ENCODE measurements around the gene RPS15. TPM values are rescaled to one million over a fixed set of nuclear protein-coding genes. Genes with fewer than 3 reads are reported as not detected.
"Not testable (repeated sequence)": the region's sequence is repeated elsewhere in the genome, so short reads cannot be mapped to it uniquely, and the experiment has no call there.

The RPS15 gene
- total RNA-seq, 1 donor from 2014 or later, result 1,918 TPM

DNA sequence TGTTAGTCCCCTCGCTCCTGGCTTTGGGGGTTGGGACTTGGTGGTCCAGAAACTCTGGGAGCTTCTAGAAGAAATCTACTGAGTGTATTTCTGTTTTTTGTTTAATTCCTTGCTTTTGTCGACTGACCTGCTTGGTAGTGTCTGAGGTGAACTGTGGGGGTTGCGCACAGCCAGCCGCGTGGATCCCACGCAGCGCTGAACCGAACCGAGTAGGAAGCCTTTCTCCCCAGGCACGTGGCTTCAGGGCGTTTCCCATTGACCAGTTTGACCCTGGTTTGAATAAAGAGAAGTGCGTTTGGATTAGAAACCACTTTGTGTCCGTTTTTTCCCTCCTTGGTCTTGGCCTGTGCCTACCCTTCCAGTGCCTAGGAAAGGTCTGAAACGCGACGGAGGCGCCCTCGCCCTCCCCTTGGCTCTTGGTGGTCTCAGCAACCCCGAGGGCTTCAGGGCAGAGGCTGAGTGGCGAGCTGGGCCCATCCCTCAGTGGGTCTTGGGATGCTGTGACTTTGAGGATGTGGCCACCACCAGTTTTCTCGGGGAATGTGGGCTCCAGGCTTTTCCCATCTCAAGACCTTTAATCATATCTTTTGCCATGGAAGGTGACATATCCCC lies 2.7 kb upstream of the RPS15 start:
- no peaks in the 10 kb centered on the region for H3K9me3 ChIP-seq (ENCODE audit: low read depth)
- Mint-ChIP-seq H3K4me1 (peaks cover 16% of the 10 kb centered on the region), H3K27ac (peak overlapping the region; percentile 60), H3K4me3 (no peak overlapping the region), H3K9me3 (no peaks in the 10 kb centered on the region), H3K36me3 (peaks cover 18% of the 10 kb centered on the region), H3K27me3 (ENCODE audit: insufficient read depth, low read depth) (peaks cover 6% of the 10 kb centered on the region)
- H3K27ac ChIP-seq, result no peak overlapping the region
- DNase-seq (ENCODE audit: low spot score), result no peak
- no peak for TF ChIP-seq EZH2phosphoT487 (IDR thresholded peaks at IDR 0.05)
- no peak for TF ChIP-seq EZH2 (IDR thresholded peaks at IDR 0.05)
- TF ChIP-seq, protein P1, sequence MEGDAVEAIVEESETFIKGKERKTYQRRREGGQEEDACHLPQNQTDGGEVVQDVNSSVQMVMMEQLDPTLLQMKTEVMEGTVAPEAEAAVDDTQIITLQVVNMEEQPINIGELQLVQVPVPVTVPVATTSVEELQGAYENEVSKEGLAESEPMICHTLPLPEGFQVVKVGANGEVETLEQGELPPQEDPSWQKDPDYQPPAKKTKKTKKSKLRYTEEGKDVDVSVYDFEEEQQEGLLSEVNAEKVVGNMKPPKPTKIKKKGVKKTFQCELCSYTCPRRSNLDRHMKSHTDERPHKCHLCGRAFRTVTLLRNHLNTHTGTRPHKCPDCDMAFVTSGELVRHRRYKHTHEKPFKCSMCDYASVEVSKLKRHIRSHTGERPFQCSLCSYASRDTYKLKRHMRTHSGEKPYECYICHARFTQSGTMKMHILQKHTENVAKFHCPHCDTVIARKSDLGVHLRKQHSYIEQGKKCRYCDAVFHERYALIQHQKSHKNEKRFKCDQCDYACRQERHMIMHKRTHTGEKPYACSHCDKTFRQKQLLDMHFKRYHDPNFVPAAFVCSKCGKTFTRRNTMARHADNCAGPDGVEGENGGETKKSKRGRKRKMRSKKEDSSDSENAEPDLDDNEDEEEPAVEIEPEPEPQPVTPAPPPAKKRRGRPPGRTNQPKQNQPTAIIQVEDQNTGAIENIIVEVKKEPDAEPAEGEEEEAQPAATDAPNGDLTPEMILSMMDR (IDR thresholded peaks at IDR 0.05), result no peak
- H3K4me1 ChIP-seq, result peaks cover 7% of the 10 kb centered on the region
- H3K79me2 ChIP-seq (ENCODE audit: low read depth), result peaks cover 23% of the 10 kb centered on the region
- peaks cover 60% of the 10 kb centered on the region for H4K20me1 ChIP-seq (ENCODE audit: low read depth)
- peaks cover 48% of the 10 kb centered on the region for H3F3A ChIP-seq (ENCODE audit: low read depth)
- no peak overlapping the region for H3K4me2 ChIP-seq
- H2AFZ ChIP-seq (replicated peaks), result no peak overlapping the region
- no peaks in the 10 kb centered on the region for H3K36me3 ChIP-seq
- no peak overlapping the region for H3K4me3 ChIP-seq
- no peak overlapping the region for H3K9ac ChIP-seq
- H3K27me3 ChIP-seq, result no peaks in the 10 kb centered on the region

DNA sequence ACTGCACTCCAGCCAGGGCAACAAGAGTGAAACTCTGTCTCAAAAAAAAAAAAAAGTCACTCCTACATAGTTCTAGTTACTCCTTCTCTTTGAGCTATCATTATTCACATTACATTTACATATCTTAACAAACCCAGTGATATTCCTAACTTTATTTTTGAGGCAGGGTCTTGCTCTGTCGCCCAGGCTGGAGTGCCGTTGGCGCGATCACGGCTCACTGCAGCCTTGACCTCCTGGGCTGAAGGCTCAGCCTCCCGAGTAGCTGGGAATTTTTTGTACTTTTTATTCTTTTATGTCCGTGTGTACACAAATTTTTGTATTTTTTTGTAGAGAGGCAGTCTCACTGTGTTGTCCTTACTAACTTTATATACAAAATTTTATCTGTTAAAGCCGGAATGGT lies 587 bp upstream of the RPS15 start:
- H3K4me2 ChIP-seq, result no peak overlapping the region
- Mint-ChIP-seq H3K27ac (no peak overlapping the region), H3K9me3 (no peaks in the 10 kb centered on the region), H3K36me3 (peaks cover 30% of the 10 kb centered on the region), H3K27me3 (ENCODE audit: insufficient read depth, low read depth) (peaks cover 10% of the 10 kb centered on the region), H3K4me1 (peaks cover 19% of the 10 kb centered on the region), H3K4me3 (peak overlapping the region; percentile 97)
- peaks cover 11% of the 10 kb centered on the region for H3K36me3 ChIP-seq
- H3K4me3 ChIP-seq, result no peak overlapping the region
- H3K9ac ChIP-seq, result no peak overlapping the region
- peaks cover 7% of the 10 kb centered on the region for H3K4me1 ChIP-seq
- no peaks in the 10 kb centered on the region for H3K9me3 ChIP-seq (ENCODE audit: low read depth)
- peaks cover 69% of the 10 kb centered on the region for H3F3A ChIP-seq (ENCODE audit: low read depth)
- peaks cover 67% of the 10 kb centered on the region for H4K20me1 ChIP-seq (ENCODE audit: low read depth)
- no peak for TF ChIP-seq EZH2phosphoT487 (IDR thresholded peaks at IDR 0.05)
- TF ChIP-seq, protein P1 (IDR thresholded peaks at IDR 0.05), result no peak
- TF ChIP-seq EZH2 (IDR thresholded peaks at IDR 0.05), result no peak
- no peaks in the 10 kb centered on the region for H3K27me3 ChIP-seq
- no peak overlapping the region for H3K27ac ChIP-seq
- peaks cover 35% of the 10 kb centered on the region for H3K79me2 ChIP-seq (ENCODE audit: low read depth)
- no peak overlapping the region for H2AFZ ChIP-seq (replicated peaks)
- no peak for DNase-seq (ENCODE audit: low spot score)

DNA sequence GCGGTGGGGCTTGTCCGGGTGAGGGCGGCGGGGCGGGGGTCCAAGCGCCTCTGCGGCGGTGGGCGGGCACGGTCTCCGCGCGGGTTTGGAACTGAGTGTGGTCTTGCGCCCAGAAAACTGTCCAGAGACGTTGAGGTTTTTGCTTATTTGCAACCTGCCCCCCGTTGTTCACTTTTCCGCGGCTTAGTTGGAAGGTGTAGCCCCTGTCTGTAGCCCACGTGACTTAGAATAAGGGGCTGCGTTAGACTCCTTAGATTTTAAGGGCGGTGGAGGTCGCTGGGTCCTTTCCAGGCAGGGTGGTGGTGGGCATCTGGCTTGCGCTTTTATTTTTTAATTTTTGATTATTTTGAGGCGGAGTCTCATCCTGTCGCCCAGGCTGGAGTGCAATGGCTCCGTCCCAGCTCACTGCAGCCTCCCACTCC lies 748 bp downstream of the RPS15 start:
- peaks cover 75% of the 10 kb centered on the region for H4K20me1 ChIP-seq (ENCODE audit: low read depth)
- DNase-seq (ENCODE audit: low spot score), result peak; percentile 45

DNA sequence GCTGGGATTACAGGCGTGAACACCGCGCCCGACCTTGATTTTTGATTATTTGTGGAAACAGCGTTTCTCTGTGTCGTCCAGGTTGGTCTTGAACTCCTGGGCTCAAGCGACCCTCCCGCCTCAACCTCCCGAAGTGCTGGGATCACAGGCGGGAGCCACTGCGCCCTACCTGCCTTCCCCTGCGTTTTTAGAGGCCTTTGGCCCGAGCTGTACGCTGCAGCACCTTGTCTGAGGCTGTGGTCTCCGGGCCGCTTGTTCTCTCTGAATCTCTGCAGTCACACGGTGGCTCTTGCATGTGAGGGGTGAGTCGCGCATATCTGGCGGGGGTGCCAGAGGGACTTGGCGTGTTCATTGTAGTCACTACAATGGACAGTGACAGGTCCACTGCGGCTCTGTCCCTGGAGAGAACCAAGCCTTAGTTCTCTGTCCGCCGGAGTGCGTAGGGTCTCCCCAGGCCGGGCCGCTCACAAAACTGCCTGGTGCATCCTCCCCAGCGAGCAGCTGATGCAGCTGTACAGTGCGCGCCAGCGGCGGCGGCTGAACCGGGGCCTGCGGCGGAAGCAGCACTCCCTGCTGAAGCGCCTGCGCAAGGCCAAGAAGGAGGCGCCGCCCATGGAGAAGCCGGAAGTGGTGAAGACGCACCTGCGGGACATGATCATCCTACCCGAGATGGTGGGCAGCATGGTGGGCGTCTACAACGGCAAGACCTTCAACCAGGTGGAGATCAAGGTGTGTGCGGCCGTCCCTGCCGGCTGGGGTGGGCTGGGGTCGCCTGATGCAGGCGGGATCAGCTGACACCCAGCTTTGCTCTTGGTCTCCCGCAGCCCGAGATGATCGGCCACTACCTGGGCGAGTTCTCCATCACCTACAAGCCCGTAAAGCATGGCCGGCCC lies 1.6 kb downstream of the RPS15 start:
- H2AFZ ChIP-seq (replicated peaks); H3K9me3 Mint-ChIP-seq; H3K4me1 ChIP-seq; H3K27ac ChIP-seq; H3K9me3 ChIP-seq (ENCODE audit: low read depth); H3K27me3 ChIP-seq: not testable (repeated sequence)
- H3K9ac ChIP-seq, result peak overlapping the region; percentile 100
- H3K4me3 ChIP-seq, result peak overlapping the region; percentile 90
- H3K4me2 ChIP-seq, result peak overlapping the region; percentile 97
- peak; percentile 24 for DNase-seq (ENCODE audit: low spot score)
- Mint-ChIP-seq H3K4me1 (peaks cover 24% of the 10 kb centered on the region), H3K27ac (peak overlapping the region; percentile 42), H3K27me3 (ENCODE audit: insufficient read depth, low read depth) (peaks cover 10% of the 10 kb centered on the region), H3K4me3 (peak overlapping the region; percentile 97), H3K36me3 (peaks cover 33% of the 10 kb centered on the region)
- H4K20me1 ChIP-seq (ENCODE audit: low read depth), result peaks cover 80% of the 10 kb centered on the region
- peaks cover 88% of the 10 kb centered on the region for H3F3A ChIP-seq (ENCODE audit: low read depth)
- H3K36me3 ChIP-seq, result peaks cover 11% of the 10 kb centered on the region
- peaks cover 35% of the 10 kb centered on the region for H3K79me2 ChIP-seq (ENCODE audit: low read depth)

More for the DNA sequence above, 748 bp downstream of the RPS15 start:
- peaks cover 10% of the 10 kb centered on the region for H3K27me3 Mint-ChIP-seq (ENCODE audit: insufficient read depth, low read depth)
- Histone ChIP-seq H3K9me3 (ENCODE audit: low read depth) (no peaks in the 10 kb centered on the region), H3K4me3 (peak overlapping the region; percentile 90), H3K9ac (peak overlapping the region; percentile 100), H3F3A (ENCODE audit: low read depth) (peaks cover 83% of the 10 kb centered on the region), H3K79me2 (ENCODE audit: low read depth) (peaks cover 35% of the 10 kb centered on the region), H2AFZ (replicated peaks) (no peak overlapping the region), H3K4me2 (peak overlapping the region; percentile 97), H3K27ac (peak overlapping the region; percentile 98), H3K36me3 (peaks cover 11% of the 10 kb centered on the region), H3K4me1 (peaks cover 7% of the 10 kb centered on the region), H3K27me3 (peaks cover under 1% of the 10 kb centered on the region)
- peak overlapping the region; percentile 97 for H3K4me3 Mint-ChIP-seq
- no peak overlapping the region for H3K27ac Mint-ChIP-seq
- H3K36me3 Mint-ChIP-seq, result peaks cover 33% of the 10 kb centered on the region
- TF ChIP-seq, protein P1 (IDR thresholded peaks at IDR 0.05), result no peak
- no peak for TF ChIP-seq EZH2 (IDR thresholded peaks at IDR 0.05)
- H3K9me3 Mint-ChIP-seq, result no peaks in the 10 kb centered on the region
- H3K4me1 Mint-ChIP-seq, result peaks cover 21% of the 10 kb centered on the region

Data from neural progenitor cell (in vitro differentiated cells).